Measurements from ENCODE around the gene SLC43A2. TPM values are rescaled to one million over a fixed set of nuclear protein-coding genes. Genes with fewer than 3 reads are reported as not detected.

Gene SLC43A2
- total and polyA plus RNA-seq, 10 of the 15 experiments (the other 5 are each of a cell fraction or from before 2014, with no cell fraction given), result 0.03 to 14.0 (median 5.3) TPM

GRCh38 chr17:1608676-1609075 is 20.0 kb downstream of the SLC43A2 start (continued):
- no peak for TF ChIP-seq ZNF687 (IDR thresholded peaks at IDR 0.05)
- no peak for TF ChIP-seq RAD51 (IDR thresholded peaks at IDR 0.05)
- TF ChIP-seq HDGF (IDR thresholded peaks at IDR 0.05), result no peak
- TF ChIP-seq TAF1 (IDR thresholded peaks at IDR 0.05; ENCODE audit: borderline replicate concordance, low read depth, low read length), result no peak
- TF ChIP-seq BMI1 (IDR thresholded peaks at IDR 0.05; ENCODE audit: borderline replicate concordance), result no peak
- no peak for TF ChIP-seq SKIL (IDR thresholded peaks at IDR 0.05; ENCODE audit: low read depth, poor library complexity, severe bottlenecking)
- TF ChIP-seq ZNF274 (IDR thresholded peaks at IDR 0.05; ENCODE audit: insufficient read depth, insufficient read length), result no peak
- TF ChIP-seq MYC (IDR thresholded peaks at IDR 0.05; ENCODE audit: insufficient read depth, insufficient read length, insufficient replicate concordance, low read length, severe bottlenecking), result no peak
- TF ChIP-seq SUPT20H (IDR thresholded peaks at IDR 0.05; ENCODE audit: borderline replicate concordance, control insufficient read depth, low read depth, low read length), result no peak
- TF ChIP-seq IRF3 (IDR thresholded peaks at IDR 0.05), result no peak
- no peak for TF ChIP-seq RELA (IDR thresholded peaks at IDR 0.05; ENCODE audit: borderline replicate concordance, partially characterized antibody)
- no peak for TF ChIP-seq NFXL1 (IDR thresholded peaks at IDR 0.05; ENCODE audit: borderline replicate concordance)
- no peak for TF ChIP-seq RUNX3 (IDR thresholded peaks at IDR 0.05; ENCODE audit: low read length)
- no peak for TF ChIP-seq NRF1 (conservative IDR thresholded peaks at IDR 0.05; ENCODE audit: low read depth, low read length)

All from GM12878 (cell line).